Uterine smooth muscle cell (primary cell): ENCODE measurements around the gene ABCA13. TPM values are rescaled to one million over a fixed set of nuclear protein-coding genes. Genes with fewer than 3 reads are reported as not detected.

Source experiments
- total RNA-seq: library from RNA; depleted of rRNA; stranded (reverse); fragments of >200 nt; gene quantifications from 2 replicates; pipeline ENCODE4 v1.2.3, GENCODE V29; 2014

ABCA13 gene
- 0.62 and 1.1 TPM in 2 replicates for total RNA-seq

GRCh38 chr7:48171202-48171601 is at the start of gene ABCA13:
Gene ABCA13 (plus strand): TSS chr7:48171458. CDS start chr7:48171484, 26 bp downstream.

Other genes starting within 250 kb of the ABCA13 start
- under 0.01 TPM in 2 replicates for gene PKD1L1, start 223.0 kb upstream of the ABCA13 start, total RNA-seq
- gene HUS1, start 191.8 kb upstream of the ABCA13 start, total RNA-seq = 17.9 and 28.6 TPM in 2 replicates
- not detected in 2 replicates for gene SUN3, start 142.4 kb upstream of the ABCA13 start, total RNA-seq
- 0.11 TPM in 1 of 2 replicates, not detected in the other for gene C7orf57, start 135.9 kb upstream of the ABCA13 start, total RNA-seq
- gene UPP1, start 82.2 kb upstream of the ABCA13 start, total RNA-seq = 10.9 and 22.8 TPM in 2 replicates